Ecto neural progenitor cell (in vitro differentiated cells): ENCODE measurements around the gene MELK.
"Not testable (repeated sequence)": the region's sequence is repeated elsewhere in the genome, so short reads cannot be mapped to it uniquely, and the experiment has no call there.

Source experiments
- DNase-seq: peaks from one replicate; pipeline ENCODE4 v3.0.0-alpha.2; 2018; ENCODE audit warnings: low spot score

The MELK gene

DNA sequence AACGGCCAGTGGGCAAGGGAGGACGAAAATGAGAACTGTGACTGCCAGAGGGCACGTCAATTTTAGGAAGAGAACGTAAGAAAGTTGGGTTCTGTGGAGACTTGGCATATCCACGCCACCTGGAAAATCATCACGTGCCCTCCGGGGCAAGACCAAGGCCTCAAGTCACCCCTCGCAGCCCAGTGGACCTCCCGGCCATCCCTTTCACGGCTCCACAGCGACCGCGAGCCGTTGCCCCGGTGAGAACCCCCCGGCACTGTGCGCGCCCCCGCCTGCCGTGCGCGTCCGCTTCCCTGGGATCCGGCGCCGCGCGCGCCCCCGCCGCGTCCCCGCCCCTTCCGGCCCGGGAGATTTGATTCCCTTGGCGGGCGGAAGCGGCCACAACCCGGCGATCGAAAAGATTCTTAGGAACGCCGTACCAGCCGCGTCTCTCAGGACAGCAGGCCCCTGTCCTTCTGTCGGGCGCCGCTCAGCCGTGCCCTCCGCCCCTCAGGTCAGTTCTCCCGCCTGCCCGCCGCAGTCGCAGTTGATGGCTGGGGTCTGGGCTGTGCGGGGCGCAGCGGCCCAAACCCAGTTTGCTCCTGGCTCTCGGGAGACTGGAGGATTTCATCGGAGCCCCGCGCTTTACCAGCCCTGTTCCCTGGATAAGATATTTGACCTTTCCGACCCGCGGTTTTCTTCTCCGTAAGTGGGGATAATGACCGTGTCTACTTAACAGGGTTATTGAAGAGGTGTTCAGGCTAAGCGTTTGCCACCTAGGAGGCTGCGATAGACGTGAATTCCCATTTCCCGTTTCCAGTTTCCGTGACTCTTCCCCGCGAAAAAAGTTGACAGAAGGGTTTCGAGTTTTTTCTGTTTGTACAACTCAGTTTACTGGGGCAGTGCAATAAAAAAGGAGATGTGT is at the start of gene MELK:
MELK (plus strand) TSS at position 381 of the 904 bp plus-strand sequence. CDS start 8,787 bp downstream, outside the sequence.
- DNase-seq, result peak; percentile 92

DNA sequence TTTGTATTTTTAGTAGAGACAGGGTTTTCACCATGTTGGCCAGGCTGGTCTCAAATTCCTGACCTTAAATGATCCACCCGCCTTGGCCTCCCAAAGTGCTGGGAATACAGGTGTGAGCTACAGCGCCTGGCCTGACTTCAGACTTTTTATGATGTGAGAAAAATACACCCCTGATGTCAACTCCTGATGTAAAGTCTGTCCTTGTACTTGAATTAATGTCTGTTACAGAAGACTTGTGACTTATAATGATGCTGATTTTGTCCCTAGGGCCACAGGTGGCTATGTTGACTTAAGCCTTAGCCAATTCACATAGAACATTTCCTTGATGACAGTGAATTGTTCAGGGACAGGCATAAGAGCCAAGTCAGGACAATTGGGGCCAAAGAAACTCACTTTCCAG is 42.5 kb upstream of the MELK start:
- no peak for DNase-seq

GRCh38 chr9:36532353-36532752 is 40.3 kb upstream of the MELK start:
- no peak for DNase-seq

DNA sequence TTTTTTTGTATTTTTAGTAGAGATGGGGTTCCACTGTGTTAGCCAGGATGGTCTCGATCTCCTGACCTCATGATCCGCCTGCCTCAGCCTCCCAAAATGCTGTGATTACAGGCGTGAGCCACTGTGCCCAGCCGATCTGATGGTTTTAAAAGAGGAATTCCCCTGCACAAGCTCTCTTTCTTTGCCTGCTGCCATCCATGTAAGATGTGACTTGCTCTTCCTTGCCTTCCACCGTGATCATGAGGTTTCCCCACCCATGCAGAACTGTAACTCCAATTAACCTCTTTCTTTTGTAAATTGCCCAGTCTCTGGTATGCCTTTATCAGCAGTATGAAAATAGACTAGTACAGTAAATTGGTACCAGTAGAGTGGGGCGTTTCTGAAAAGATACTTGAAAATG is 39.0 kb upstream of the MELK start:
- not testable (repeated sequence) for DNase-seq

DNA sequence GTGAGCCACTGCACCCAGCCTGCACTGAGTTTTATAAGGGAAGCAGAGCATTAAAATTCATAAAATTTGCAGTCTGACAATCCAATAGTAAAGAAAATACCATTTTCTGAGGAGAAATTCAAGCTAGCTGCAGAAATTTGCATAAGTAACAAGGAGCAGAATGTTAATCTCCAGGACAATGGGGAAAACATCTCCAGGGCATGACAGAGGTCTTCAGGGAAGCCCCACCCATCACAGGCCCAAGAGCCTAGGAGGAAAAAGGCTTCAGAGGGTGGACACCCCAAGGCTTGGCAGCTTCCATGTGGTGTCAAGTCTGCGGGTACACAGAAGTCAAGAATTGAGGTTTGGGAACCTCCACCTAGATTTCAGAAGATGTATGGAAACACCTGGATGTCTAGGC is 37.6 kb upstream of the MELK start:
- no peak for DNase-seq

GRCh38 chr9:36537861-36538260 is 34.8 kb upstream of the MELK start:
- no peak for DNase-seq

DNA sequence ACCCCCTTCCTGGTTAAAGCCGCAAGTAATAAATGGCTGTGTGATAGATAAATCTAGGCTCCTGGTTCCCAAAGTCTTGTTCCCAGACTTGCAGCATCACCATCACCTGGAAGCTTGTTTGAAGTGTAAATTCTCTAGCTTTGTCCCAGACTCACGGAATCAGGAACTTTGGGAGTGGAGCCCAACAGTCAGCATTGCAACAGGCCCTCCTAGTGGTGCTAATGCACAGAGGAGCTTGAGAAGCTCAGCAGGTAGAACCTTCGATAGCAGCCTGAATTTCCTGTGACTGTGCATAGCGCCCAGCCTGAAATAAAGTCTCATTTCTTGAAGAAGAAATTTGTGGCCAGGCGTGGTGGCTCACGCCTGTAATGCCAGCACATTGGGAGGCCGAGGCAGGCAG is 30.3 kb upstream of the MELK start:
- DNase-seq, result no peak

GRCh38 chr9:36543916-36544315 is 28.8 kb upstream of the MELK start:
- DNase-seq, result no peak

- DNase-seq, result no peak
Observed at GRCh38 chr9:36547598-36547997, 25.1 kb upstream of the MELK start.

- no peak for DNase-seq
Observed at GRCh38 chr9:36548454-36548853, 24.2 kb upstream of the MELK start.

GRCh38 chr9:36550135-36550534 is 22.6 kb upstream of the MELK start:
- DNase-seq, result no peak

DNA sequence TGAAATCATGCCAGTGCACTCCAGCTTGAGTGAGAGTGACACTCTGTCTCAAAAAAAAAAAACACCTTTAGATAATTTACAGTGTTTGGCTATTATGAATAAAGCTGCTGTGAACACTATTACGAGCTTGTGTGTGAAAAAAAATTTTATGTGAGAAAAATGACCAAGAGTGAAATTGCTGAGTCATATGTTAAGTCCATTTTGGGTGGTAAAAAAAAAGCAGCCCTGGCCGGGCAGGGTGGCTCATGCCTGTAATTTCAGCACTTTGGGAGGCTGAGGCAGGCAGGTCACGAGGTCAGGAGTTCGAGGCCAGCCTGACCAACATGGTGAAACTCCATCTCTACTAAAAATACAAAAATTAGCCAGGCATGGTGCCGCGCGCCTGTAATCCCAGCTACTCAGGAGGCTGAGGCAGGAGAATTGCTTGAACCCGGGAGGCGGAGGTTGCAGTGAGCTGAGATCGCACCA is 22.0 kb upstream of the MELK start:
- not testable (repeated sequence) for DNase-seq

DNA sequence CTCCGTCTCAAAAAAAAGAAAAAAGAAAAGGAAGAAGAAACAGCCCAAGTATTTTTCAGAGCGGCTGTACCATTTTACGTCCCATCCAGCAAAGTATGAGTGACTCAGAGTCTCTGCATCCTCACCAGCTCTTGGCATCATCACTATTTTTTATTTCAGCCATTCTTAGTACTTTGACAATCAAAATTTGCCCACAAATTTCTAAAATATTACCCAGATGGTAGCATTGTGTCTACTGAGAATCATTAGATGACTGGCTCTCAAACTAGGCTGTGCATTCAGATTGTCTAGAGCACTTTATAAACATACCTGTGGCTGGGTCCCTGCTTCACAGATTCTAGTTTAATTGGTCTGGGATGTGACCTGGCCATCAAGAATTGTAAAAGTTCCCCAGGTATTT is 21.6 kb upstream of the MELK start:
- no peak for DNase-seq

- no peak for DNase-seq
Observed at GRCh38 chr9:36551910-36552309, 20.8 kb upstream of the MELK start.

- no peak for DNase-seq
Observed at GRCh38 chr9:36559036-36559695, 13.5 kb upstream of the MELK start.

GRCh38 chr9:36560771-36561170 is 11.9 kb upstream of the MELK start:
- no peak for DNase-seq

- not testable (repeated sequence) for DNase-seq
Observed at GRCh38 chr9:36562801-36563200, 9.9 kb upstream of the MELK start.

GRCh38 chr9:36566813-36567221 is 5.9 kb upstream of the MELK start:
- DNase-seq, result no peak

- not testable (repeated sequence) for DNase-seq
Observed at GRCh38 chr9:36568681-36569080, 4.0 kb upstream of the MELK start.

DNA sequence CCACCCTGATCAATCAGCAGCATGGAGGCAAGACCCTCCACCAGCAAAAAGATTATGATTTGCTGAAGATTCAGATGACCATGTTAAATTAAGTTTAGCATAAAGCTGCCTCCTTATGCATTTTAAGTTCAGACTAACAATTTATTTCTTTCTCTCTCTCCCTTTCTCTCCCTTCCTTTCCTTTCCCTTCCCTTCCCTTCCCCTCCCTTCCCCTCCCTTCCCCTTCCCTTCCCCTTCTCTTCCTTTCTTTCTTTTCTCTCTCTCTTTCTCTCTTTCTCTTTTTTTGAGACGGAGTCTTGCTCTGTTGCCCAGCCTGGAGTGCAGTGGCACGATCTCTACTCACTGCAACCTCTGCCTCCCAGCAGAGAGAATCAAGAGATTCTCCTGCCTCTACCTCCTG is 1.4 kb upstream of the MELK start:
- no peak for DNase-seq

DNA sequence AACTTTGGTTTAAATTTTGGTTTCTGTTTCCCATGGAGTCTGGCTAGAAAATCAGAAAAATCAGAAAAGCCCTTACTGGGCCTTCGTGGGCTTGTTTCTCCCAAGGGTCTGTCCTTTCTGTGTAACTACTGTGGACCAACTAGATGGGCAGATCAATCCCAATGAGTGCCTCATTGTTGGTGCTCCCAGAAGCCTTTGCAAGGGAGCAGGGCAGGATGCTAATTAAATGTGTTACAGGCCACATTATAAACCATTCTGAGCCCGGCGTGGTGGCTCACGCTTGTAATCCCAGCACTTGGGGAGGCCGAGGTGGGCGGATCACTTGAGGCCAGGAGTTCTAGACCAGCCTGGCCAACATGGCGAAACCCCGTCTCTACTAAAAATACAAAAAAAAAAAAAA is 1.4 kb downstream of the MELK start:
- DNase-seq, result not testable (repeated sequence)

- DNase-seq, result no peak
Observed at GRCh38 chr9:36575411-36575882, 2.8 kb downstream of the MELK start.

GRCh38 chr9:36576866-36577265 is 4.2 kb downstream of the MELK start:
- no peak for DNase-seq
